ENCODE measurements around the gene COL19A1. TPM values are rescaled to one million over a fixed set of nuclear protein-coding genes. Genes with fewer than 3 reads are reported as not detected.

The COL19A1 gene
- total and polyA plus RNA-seq, 3 donors from 2014 or later = 0.30 to 2.5 (median 1.4) TPM

- WGBS, 2 donors = 54 to 68% methylated on average over 2 of the region's 2 CpGs
- no peak for TF ChIP-seq POLR2A (IDR thresholded peaks at IDR 0.05)
- TF ChIP-seq CTCF (IDR thresholded peaks at IDR 0.05) = no peak
- no peaks in the 10 kb centered on the region for H3K4me1 ChIP-seq
- no peaks in the 10 kb centered on the region for H3K27me3 ChIP-seq
- H3K4me3 ChIP-seq = no peak overlapping the region
- no peak for DNase-seq
- H3K27ac ChIP-seq = no peak overlapping the region
- intact Hi-C loops (cut with DNase I; ENCODE audit: low total_unique reads) = no loop called here
- no peaks in the 10 kb centered on the region for H3K9me3 ChIP-seq
- no peaks in the 10 kb centered on the region for H3K36me3 ChIP-seq (ENCODE audit: low read depth, missing control alignments)
Observed at GRCh38 chr6:69846770-69847491, 19.4 kb upstream of the COL19A1 start.

GRCh38 chr6:69847492-69847788 lies 18.9 kb upstream of the COL19A1 start:
- no peaks in the 10 kb centered on the region for H3K9me3 ChIP-seq
- TF ChIP-seq POLR2A (IDR thresholded peaks at IDR 0.05) = no peak
- TF ChIP-seq CTCF (IDR thresholded peaks at IDR 0.05) = no peak
- no peaks in the 10 kb centered on the region for H3K4me1 ChIP-seq
- H3K36me3 ChIP-seq (ENCODE audit: low read depth, missing control alignments) = no peaks in the 10 kb centered on the region
- WGBS, 2 donors = 47 to 70% methylated on average over 1 of the region's 1 CpG
- no peaks in the 10 kb centered on the region for H3K27me3 ChIP-seq
- no peak for DNase-seq
- no peak overlapping the region for H3K4me3 ChIP-seq
- intact Hi-C loops (cut with DNase I; ENCODE audit: low total_unique reads) = no loop called here
- H3K27ac ChIP-seq = no peak overlapping the region

GRCh38 chr6:69848552-69848951 lies 17.8 kb upstream of the COL19A1 start:
- Histone ChIP-seq H3K36me3 (ENCODE audit: low read depth, missing control alignments) (no peaks in the 10 kb centered on the region), H3K27me3 (no peaks in the 10 kb centered on the region), H3K4me3 (no peak overlapping the region), H3K4me1 (no peaks in the 10 kb centered on the region), H3K9me3 (no peaks in the 10 kb centered on the region), H3K27ac (no peak overlapping the region)
- TF ChIP-seq CTCF (IDR thresholded peaks at IDR 0.05) (no peak), POLR2A (IDR thresholded peaks at IDR 0.05) (no peak)
- 38 to 61% methylated on average over 4 of the region's 4 CpGs for WGBS, 2 donors
- intact Hi-C loops (cut with DNase I; ENCODE audit: low total_unique reads) = no loop called here
- DNase-seq = no peak

- Histone ChIP-seq H3K4me3 (no peak overlapping the region), H3K27ac (no peak overlapping the region), H3K27me3 (no peaks in the 10 kb centered on the region), H3K36me3 (ENCODE audit: low read depth, missing control alignments) (no peaks in the 10 kb centered on the region), H3K9me3 (no peaks in the 10 kb centered on the region), H3K4me1 (no peaks in the 10 kb centered on the region)
- no peak for DNase-seq
- 46 to 95% methylated on average over 1 of the region's 1 CpG for WGBS, 2 donors
- intact Hi-C loops (cut with DNase I; ENCODE audit: low total_unique reads) = no loop called here
- no peak for TF ChIP-seq POLR2A (IDR thresholded peaks at IDR 0.05)
- TF ChIP-seq CTCF (IDR thresholded peaks at IDR 0.05) = no peak
Observed at GRCh38 chr6:69852706-69853105, 13.7 kb upstream of the COL19A1 start.

GRCh38 chr6:69861986-69862385 lies 4.4 kb upstream of the COL19A1 start:
- WGBS, 2 donors = 74 to 92% methylated on average over 3 of the region's 3 CpGs
- H3K36me3 ChIP-seq (ENCODE audit: low read depth, missing control alignments) = no peaks in the 10 kb centered on the region
- no peak overlapping the region for H3K27ac ChIP-seq
- H3K9me3 ChIP-seq = no peaks in the 10 kb centered on the region
- no peaks in the 10 kb centered on the region for H3K27me3 ChIP-seq
- H3K4me3 ChIP-seq = no peak overlapping the region
- DNase-seq = no peak
- peaks cover 5% of the 10 kb centered on the region for H3K4me1 ChIP-seq
- intact Hi-C loops (cut with DNase I; ENCODE audit: low total_unique reads) = no loop called here
- TF ChIP-seq POLR2A (IDR thresholded peaks at IDR 0.05) = no peak
- TF ChIP-seq CTCF (IDR thresholded peaks at IDR 0.05) = no peak
